Measurements from ENCODE around the gene GULP1.

GULP1 gene

DNA sequence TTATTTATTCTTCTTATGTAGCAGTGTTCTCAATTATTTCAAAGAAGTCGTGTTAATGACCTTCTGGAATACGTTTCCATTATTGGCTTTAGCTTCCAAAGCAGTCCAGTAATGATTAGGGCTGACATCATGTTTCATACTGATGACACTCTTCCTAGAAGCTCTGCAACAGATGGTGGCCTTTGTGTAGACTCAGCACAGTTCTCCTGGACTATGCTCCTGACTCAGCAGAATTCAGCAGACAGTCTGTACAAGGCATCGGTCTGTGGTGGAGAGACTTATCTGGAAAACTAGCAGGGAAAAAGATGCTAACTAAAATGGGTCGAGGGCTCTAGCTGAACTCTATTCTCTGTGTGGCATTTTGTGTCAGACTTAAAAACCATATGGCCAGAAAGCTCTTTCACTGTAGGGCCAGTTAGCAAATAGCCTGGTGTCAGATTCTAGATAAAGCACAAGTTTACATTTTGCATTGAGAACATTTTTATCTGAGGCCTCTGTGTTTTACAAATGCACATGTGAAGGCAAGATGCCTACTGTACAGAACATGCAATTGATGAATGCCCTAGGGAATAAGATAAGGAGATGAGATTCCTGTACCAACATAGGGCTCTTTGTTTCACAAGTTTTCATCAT, 35.1 kb downstream of the GULP1 start:
- DNase-seq, result no peak

DNA sequence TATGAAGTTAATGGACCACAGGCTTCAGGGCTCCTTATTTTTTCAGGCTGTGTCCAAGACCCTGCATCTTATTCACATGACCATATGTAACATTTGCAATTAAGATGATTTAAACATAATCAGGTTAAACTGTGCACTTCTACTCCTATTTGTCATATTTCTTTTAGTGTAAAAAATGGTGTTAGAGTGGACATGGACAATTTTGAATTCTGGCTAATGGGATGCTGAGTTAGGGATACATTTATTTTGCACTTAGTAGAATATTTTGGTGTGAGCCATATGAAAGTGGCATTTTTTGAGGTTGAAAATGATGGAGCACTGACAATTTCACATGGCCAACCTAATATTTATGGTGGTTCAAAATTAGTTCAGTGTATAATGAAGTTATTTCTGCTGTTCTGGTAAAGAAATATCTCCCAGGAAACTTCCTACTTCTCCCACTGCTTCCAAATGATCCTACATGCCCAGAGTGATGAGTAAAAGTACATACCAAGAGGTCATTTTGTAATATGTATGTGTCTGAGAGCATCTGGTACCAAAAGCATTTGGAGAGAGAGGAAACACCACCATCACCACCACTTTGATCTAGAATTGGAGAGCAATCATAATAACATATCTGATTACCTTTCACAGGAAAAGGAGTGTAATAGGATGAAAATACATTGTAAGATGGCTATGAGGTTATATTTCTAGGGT, 36.0 kb downstream of the GULP1 start:
- DNase-seq, result no peak

DNA sequence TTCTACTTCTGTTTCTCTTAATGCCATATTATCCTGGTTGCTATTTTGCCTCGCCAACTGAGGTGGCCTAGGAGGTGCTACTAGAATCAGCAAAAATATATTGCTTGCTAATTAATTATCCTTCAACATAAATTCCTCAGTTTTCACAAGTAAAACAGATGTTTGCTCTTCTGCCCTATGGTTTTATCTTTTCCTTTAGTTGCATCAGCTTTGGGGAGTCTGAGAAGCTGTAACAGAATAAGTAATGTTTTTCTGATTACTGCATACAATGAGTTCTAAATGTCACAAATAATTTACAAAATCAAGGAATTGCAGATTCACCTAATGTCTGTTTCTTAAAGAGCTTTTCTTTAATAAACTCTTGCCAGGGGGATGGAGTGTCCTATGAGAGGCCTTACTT, 36.7 kb downstream of the GULP1 start:
- DNase-seq, result no peak

DNA sequence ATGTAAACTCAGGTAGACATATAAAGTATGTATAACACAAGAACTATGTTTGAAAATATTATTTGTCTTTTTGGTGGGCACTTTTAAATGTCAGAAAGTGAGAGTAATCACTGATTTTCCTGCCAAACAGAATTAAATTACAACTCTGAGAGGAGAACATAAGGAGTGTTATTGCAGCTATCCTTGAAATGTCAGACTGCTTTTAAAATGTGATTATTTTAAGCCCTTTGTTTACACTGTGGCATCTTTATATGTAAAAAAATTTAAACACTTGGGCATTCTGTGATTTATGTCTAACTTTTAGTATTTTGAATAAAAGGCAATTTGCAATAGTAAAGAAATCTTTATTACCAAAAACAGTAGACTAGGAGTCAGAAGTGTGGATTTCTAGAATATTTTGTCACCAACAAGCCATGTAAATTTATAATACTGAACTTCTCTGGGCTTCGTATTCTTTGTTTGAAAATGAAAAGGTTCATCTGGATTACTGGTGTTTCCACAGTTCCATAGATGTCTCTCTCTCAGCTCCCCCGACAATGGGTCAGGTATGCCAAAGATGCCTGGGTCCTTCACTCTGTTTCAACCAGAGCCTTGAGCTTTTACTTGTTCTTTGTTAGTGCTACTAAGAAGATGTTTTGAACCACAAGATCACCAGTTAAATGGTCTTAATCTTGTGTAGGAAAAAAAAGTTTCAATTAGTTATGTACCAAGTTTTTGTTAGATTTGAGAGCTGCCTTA, 38.8 kb downstream of the GULP1 start:
- no peak for DNase-seq

DNA sequence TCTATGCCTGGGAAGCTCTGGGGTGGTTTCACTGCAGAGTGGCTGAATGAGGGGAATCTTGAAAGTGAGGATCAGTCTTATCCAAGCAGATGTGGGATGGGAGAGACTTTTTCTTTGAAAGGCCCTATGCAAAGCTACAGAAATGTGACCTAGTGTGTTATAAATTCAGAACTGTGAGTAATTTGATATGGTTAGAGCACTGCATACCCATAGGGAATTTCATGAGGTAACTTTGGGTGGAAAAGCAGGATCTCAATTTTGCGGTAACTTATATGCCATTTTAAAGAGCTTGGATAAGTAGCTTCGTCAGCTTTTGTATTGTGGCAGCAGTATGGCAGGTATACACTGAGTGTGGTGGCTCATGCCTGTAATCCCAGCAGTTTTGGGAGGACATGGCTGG, 40.9 kb downstream of the GULP1 start:
- no peak for DNase-seq

DNA sequence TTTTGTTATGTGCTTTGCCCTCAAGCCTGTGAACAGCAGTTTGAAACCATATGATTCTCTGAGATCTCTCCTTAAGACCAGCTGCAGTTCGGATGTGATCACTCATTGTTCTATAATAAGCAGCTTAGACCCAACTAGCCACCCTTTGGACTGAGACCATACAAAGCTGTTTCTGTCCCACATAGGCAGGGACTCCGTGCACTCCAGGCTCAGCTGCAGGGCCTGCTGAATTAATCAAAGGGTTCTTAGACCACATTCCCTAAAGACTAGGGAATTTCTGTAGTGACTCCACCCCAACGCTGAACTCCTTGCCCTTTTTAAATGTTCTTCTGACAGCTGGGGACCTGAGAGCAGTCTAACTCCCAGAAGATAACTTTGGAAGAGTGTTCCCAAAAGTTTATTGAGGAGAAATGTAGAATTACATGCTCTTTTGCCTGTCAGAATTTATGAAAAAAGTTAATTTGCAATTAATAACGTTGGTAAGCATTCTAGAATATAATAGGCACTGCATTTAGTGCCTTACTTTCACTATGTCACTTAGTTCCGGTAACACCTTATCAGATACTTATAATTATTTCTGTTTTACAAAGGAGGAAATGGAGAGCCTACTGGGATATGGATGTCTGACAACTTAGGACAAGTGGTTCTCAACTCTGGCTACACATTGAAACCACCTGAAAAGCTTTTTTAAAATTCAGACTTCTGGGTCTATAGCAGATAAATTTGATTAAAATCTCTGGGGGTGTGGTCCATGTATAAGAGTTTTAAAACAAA, 42.3 kb downstream of the GULP1 start:
- no peak for DNase-seq

DNA sequence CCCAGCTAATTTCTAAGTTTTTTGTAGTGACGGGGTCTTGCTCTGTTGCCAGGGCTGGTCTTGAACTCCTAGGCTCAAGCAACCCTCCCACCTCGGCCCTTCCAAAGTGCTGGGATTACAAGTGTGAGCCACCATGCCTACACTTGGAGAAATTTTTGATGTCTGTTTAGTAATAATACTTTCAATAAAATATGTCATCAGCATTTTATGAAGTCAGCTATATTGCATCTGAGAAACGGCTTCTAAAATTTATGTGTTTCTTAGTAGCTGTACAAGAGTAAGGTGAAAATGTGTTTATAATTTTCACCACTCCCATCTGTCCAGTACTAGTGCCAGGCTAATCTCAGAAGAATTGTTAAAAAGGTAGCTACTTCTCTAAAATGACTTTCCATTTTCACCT, 46.8 kb downstream of the GULP1 start:
- no peak for DNase-seq

DNA sequence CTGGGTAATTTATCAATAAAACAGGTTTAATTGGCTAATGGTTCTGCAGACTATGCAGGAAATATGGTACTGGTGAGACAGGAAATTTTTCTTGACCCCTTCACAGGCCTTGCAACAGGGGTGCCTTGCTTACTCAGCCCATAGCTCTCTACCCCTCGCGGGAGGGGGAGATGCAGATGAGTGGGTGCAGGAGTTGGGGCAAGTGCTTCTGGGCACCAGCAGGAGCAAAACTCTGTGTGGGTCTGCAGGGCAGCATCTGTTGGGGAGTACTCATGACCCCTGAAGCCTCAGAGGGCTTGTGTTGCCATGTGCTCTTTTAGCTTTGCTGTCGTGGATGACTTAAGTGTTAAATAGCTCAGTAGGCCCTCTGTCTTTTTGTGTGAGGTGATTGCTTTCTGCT, 48.6 kb downstream of the GULP1 start:
- no peak for DNase-seq

DNA sequence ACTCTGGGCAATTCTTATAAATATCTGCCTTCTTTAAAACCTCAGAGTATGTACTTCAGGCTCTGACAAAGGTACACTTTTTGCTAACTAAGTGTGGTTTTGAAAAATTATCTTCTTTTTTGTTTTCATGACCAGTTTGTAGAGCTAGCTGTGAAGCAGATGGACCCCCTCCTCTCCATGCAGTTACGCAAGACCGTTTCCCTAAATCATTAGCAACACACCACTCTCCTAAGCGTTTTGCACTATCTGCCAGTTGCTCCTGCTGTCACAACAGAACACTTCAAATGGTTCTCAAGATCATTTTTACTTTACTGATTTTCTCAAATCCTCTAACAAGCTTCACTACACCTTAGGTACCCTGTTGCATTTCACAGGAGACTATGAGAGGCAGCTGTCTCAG, 53.3 kb downstream of the GULP1 start:
- no peak for DNase-seq

DNA sequence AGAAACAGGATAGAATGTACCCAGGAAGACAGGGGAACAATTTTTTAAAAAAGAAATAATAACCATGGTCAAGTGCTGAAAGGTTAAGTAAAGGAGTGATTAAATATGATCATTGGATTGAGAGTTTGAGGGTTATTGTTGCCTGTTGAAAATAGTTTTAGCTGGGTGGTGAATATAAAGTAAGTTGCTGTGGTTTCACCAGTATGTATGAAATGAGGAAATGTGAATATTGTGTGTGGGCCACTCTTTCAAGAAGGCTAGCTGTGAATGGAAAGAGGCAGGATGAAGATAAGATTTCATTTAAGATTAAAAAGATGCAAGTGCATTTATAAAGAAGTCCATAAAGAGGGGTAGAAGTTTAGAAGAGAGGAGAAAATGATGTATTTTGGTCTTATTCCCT, 53.8 kb downstream of the GULP1 start:
- DNase-seq, result no peak

DNA sequence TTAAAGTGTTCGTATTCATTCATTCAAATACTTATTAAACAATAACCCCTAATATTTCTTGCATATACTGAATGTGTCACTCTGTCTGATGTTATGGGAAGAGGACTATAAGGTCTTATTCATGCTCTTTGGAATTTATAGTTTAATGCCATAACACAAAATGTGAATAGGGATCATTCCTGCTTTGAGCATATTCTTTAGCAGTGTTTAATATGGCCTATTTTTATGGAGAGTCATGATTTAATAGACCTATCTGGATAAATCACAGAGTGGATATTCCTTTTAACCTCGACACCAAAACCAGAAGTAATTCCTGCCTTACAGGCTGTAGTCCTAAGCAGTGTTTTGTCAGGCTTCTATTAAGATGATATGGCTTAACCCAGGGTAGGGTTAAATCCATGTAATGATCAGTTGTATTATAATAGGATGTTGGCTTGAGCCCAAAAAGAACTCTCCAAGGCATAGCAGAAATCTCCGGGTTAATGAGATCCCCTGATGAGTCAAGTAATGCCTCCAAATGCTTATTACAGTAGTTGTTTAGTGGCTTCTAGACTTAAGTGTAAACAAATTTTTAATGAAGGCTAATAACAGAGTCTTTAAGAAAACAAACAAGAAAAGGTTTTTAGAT, 54.3 kb downstream of the GULP1 start:
- DNase-seq, result no peak

DNA sequence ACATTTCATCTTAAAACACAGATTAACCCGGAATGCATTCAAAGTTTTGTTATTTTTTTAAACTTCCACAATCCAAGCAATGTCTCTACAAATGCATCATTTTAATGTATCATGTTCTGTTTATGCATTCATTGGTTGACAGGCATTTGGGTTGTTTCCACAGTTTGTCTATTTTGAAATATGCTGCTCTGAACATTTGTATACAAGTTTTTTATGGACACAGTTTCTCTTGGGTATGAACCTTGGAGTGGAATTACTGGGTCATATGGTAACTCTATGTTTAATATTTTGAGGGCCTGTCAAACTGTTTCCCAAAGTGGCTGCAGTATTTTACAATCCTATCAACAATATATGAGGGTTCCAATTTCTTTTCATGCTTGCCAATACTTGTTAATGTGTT, 57.3 kb downstream of the GULP1 start:
- no peak for DNase-seq

DNA sequence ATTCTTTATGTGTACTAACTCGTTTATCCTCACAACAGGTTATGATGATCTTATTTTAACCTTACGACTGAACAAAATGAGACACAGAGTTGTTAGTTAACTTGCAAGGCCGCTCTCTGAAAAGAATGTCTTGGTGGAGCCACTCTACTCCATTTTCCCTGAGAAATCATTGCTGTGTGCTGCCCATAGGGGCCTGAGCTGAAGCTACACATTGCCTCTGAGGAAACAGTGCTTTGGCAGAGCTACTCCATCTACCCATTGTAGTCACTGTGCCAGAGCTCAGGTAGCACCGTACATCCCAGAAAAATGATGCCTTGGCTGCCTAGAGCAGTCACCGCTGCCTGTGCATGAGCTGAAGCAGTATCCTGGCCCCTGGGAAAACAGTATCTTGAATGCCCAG, 61.6 kb downstream of the GULP1 start:
- no peak for DNase-seq

DNA sequence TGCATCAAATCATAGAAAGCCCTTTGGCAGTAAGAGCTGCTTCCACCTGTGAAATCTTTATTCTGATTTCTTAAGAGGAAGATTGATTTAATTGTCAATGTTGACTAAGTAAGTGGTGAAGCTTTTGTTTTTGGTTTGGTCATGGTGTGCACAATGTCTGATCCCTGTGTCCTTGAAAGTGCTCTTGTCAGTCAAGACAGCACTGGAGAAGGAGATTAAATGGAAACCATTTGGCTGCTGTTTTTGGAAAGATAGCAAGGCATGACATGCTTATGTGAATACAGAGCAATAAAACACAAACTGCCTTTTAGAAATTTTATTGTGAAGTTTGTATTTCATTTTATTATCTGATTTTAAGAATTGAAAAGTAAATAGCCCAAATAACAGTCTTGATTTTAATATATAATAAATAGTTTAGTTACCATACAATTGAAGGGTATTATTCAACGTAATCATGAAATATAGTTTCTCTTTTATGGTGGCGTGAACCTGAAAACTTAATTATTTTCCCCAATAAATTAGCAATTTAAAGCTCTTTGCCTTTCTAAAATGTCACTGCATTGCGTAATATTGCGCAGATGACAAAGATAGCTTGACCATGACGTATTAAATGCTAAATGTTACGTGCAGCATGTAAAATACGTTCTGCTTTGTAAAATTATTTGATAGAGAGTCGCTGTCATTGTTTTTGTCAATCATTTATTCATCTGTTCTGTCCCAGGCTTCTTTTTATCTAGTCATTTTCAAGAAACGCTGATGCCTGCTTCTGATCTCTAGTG, 69.0 kb downstream of the GULP1 start:
- DNase-seq, result no peak

DNA sequence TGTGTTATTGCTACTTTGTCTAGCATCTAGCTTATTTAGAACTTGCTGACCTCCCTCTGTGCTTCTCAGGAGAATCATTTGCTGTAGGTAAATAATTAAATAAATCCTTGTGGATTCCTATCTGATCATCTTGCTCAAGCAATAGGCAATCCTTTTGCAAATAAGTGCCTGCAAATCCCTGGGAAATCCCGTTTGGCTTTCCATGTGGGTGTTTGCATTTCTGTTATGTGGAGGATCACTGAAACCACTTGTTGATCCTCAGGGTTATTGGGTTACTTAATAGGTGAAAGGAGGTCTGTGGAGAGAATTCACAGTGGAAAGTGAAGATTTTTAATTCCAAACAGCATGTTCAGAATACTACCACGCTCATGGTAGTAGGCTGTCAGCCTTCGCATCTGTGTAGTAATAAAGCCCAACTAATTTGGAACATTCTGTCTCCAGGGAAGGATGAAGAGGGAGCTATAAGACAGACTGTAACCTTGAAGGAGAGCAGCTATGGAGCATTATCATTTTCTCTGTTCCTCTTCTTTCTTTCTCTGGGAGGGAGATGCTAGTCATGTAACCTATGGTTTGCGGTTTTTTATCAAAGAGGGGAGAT, 72.5 kb downstream of the GULP1 start:
- no peak for DNase-seq

DNA sequence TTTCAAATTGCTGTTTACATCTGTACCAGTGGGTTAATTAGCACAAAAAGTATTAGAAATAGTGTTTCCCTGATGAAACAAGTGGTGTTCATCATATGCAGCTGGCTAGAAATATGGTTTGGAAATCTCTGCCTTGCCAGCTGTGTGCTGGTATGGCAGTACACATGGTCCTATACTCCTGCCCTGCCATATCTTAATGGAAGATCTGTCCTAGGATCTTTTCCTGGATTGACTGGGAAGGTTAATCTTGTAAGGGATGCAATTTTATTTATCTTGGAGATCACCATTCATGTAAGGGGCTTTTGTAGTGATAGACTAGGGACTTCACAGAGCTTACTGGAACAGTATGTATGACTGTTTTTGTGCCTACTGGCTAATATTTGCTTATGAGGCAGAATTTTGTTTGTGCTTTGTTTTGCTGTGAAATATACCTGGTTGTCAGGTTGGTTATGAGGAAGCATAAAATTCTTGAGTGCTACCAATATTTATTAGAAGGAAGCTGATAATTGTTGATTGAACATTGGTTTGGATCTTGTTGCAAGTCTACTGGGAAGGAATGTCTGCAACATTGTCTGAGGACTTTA, 73.5 kb downstream of the GULP1 start:
- DNase-seq, result no peak

DNA sequence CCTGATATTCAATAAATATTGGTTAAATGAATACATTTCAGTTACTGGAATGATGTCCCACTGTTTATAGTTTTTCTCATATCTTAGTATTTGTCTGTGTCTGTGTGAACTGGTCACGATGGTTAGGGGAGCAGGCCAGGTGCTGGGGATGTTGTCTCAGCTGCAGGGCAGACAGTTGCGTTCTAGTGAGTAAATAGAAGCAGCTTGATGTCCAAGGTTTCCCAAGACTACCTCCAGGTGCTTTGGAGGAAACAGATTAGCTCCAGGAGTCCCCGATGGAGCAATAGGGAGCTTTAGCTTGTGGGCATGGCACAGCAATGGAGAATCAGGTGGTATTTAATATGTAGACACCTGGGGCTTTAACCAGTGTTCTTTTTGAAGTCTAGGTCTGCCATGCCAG, 75.5 kb downstream of the GULP1 start:
- DNase-seq, result no peak

DNA sequence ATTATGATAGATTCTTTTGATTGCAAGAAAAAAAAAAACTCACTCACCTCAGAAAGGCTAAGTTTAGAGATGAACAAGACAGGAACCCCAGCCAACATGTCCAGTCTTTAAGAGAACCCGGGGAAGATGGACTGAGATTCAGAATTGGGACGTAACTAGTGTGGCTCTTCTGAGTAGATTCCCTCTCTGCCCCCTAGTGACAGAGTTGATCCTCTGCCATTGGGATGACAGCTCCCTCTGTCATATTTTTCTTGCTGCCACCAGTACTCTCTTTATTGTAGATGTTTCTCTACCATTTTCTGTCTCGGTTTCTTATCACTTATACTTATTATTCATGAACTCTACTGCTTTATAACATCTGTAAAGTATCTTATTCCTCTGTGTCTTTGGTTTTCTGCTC, 77.7 kb downstream of the GULP1 start:
- peak in 1 of 2 experiments; percentile 64 for DNase-seq

DNA sequence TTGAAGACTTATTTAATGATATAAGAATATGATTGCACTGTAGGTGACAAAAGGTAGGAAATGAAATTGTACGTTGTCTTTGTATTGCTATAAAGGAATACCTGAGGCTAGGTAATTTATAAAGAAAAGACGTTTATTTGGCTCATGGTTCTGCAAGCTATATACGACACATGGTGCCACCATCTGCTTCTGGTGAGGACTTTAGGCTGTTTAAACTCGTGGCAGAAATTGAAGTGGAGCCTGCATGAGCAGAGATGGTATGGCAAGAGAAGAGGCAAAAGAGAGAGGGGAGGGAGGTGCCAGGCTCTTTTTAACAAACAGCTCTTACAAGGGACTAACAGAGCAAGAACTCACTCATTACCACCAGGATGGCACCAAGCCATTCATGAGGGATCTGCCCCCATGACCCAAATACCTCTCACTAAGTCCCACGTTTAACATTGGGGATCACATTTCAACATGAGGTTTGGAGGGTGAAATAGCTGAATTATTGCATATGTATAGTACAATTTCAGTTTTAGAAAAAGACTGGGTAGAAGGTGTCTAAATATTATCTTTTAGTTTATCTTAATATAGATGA, 86.8 kb downstream of the GULP1 start:
- no peak for DNase-seq

DNA sequence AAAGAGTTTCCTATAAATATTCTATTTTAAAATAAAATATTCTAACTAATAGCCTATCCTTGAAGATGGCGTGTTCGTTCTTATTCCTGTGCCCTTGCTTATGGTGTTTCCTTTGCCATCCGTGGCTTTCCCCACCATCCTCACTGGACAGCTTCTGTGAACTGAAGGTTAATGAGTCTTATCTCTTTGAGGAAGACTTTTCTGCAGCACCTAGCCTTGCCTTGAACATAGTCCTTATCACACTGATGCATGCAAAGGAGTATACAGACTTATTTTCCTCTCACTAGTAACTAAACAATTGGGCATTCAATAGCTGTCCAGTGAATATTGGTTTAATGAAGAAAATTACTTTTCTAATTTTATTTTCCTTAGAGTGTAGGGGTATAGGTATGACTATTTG, 88.1 kb downstream of the GULP1 start:
- DNase-seq, result no peak

DNA sequence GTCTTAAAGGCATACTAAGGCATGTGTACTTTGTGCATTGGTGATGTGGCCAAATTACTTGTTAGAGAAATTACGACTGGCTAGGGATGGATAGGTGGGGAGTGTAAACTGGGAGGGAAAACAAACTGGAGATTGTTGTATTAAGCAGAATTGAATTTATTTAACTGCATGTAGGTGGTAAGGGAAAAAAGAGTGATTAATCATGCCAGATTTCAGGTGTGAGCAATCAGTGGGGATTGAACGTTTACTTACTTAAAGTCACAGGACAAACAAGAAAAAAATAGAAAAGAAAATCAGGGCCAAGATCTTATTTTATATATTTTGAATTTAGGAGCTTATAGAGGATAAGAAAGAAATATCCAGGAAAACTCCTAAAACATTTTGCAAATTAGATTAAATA, 88.6 kb downstream of the GULP1 start:
- DNase-seq, result no peak
